SJSA1 (cell line): ENCODE data around the gene LSM12. TPM values are rescaled to one million over a fixed set of nuclear protein-coding genes. Genes with fewer than 3 reads are reported as not detected.
"Not testable (repeated sequence)": the region's sequence is repeated elsewhere in the genome, so short reads cannot be mapped to it uniquely, and the experiment has no call there.

Source experiments
- DNase-seq, 2 experiments: peaks; one replicate each; pipeline ENCODE4 v3.0.0-alpha.2; 2015 to 2020; ENCODE audit warnings: low spot score in 2 of 2, low read depth in 1 of 2
- H3K27ac ChIP-seq: fragments of 250-450 bp; sonication (Bioruptor Pico); 2 replicates; pipeline ENCODE4 v1.5.1; 2020; ENCODE audit warnings: mild to moderate bottlenecking, moderate library complexity
- H3K27me3 ChIP-seq: fragments of 250-450 bp; sonication (Bioruptor Pico); replicated peaks from 2 replicates; pipeline ENCODE4 v1.5.1; 2020; ENCODE audit warnings: mild to moderate bottlenecking, moderate library complexity
- H3K36me3 ChIP-seq: fragments of 250-450 bp; sonication (Bioruptor Pico); 2 replicates; pipeline ENCODE4 v1.5.1; 2020; ENCODE audit warnings: mild to moderate bottlenecking
- H3K4me1 ChIP-seq: fragments of 250-450 bp; sonication (Bioruptor Pico); replicated peaks from 2 replicates; pipeline ENCODE4 v1.6.1; 2021; ENCODE audit warnings: mild to moderate bottlenecking
- H3K4me3 ChIP-seq: fragments of 250-450 bp; sonication (Bioruptor Pico); 2 replicates; pipeline ENCODE4 v1.5.1; 2020; ENCODE audit warnings: mild to moderate bottlenecking
- H3K9me3 ChIP-seq: fragments of 250-450 bp; sonication (Bioruptor Pico); replicated peaks from 2 replicates; pipeline ENCODE4 v1.5.1; 2020; ENCODE audit warnings: mild to moderate bottlenecking
- total RNA-seq: library from RNA; depleted of rRNA; stranded (reverse); fragments of >200 nt; shearing (Covaris generic); gene quantifications from 2 replicates; pipeline ENCODE4 v1.2.3, GENCODE V29; 2014

Gene LSM12
- total RNA-seq, 1 experiment from 2014 or later = 69.7 TPM

DNA sequence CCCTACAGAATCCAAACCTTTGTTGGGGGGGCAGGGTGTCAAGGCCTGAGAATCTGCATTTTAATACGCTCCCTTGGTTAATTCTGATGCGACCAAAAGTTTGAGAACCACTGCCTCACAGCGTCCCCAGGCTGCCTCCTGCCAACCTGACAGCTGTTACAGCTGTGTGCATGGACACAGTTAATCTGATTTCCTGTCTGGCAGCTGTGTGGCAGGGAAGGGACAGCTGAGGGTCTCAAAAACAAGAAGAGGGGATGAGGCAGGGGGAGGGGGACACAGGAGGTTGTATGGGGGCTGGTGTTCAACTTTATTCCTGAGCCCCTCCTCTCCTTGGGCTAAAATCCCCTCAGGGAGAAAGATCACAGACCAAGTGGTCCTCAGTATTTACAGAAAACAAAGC, 39.5 kb upstream of the LSM12 start:
- H3K27ac ChIP-seq = no peak overlapping the region
- no peaks in the 10 kb centered on the region for H3K9me3 ChIP-seq
- H3K27me3 ChIP-seq = no peaks in the 10 kb centered on the region
- H3K4me1 ChIP-seq = peaks cover 67% of the 10 kb centered on the region
- no peak overlapping the region for H3K4me3 ChIP-seq
- peaks cover 56% of the 10 kb centered on the region for H3K36me3 ChIP-seq
- DNase-seq = no peak

DNA sequence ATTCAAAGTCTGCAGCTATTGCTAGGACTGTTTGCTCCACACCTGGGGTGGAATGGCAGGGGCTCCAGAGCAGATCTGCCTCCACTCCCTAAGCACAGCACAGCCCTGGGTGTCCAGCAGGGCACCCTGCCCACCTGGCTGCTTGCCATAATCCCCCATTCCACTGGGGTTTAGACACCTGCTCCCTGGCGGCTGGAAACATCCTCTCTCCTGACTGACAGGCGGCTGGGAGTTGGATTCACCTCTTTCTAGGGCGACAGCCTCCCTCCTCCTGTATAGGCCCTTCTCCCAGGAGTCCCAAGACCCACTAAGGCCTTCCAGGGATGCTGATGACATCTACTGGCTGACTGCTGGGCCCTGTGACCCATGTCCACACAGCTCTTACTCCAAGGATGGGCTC, 39.0 kb upstream of the LSM12 start:
- Histone ChIP-seq H3K4me1 (peaks cover 67% of the 10 kb centered on the region), H3K9me3 (no peaks in the 10 kb centered on the region), H3K4me3 (no peak overlapping the region), H3K36me3 (peaks cover 56% of the 10 kb centered on the region), H3K27ac (no peak overlapping the region), H3K27me3 (no peaks in the 10 kb centered on the region)
- DNase-seq = peak in 1 of 2 experiments; percentile 48

DNA sequence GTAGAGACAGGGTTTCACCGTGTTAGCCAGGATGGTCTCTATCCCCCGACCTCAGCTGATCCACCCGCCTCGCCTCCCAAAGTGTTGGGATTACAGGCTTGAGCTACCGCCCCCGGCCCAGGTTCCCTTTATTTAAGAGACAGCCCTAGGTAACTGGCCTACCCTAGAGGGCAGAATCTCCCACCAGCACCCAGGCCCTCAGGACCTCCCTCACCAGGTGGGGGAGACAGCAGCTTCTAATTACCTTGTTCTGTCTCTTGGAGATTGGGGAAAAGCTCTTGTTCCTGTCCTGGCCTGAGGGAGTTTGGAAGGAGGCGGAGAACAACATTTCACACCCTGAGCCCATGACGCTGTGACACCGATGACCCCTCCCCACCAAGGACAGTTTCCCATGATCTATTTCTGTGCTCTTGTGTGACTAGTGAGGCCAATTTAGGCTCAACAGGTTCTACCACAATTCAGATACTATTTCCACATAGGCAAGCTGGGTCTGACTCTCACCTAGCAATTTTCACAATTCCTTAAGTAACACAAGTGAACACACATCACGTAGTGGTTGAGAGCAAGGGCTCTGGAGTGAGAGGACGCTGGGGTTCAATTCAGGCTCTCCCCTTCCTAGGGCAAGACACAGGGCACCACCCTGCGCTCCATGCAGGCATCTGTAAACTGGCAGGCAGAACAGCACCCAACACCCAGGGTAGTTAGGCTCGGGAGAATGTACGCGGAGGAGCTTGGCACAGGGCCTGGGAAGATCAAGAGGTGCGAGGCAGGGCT, 36.6 kb upstream of the LSM12 start:
- peaks cover 68% of the 10 kb centered on the region for H3K4me1 ChIP-seq
- H3K9me3 ChIP-seq = no peaks in the 10 kb centered on the region
- H3K27me3 ChIP-seq = no peaks in the 10 kb centered on the region
- no peak overlapping the region for H3K27ac ChIP-seq
- DNase-seq = no peak
- H3K4me3 ChIP-seq = no peak overlapping the region
- peaks cover 56% of the 10 kb centered on the region for H3K36me3 ChIP-seq

DNA sequence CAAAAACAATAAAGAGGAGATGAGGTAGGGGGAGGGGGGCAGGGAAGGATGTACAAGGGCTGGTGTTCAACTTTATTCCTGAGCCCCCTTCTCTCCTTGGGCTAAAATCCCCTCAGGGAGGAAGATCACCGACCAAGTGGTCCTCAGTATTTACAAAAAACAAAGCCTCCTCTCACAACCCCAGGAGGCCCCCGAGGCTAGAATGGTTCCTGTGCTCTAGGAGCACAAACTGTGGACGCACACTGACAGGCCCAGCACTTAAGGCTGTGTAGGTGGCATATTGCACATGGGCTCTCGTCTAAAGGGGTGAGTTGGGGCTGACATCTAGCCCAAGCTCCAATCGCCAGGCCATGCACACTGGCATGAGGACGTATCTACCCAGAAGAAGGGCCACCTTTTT, 35.4 kb upstream of the LSM12 start:
- H3K4me1 ChIP-seq = peaks cover 68% of the 10 kb centered on the region
- peaks cover 52% of the 10 kb centered on the region for H3K36me3 ChIP-seq
- peak overlapping the region; percentile 92 for H3K27ac ChIP-seq

DNA sequence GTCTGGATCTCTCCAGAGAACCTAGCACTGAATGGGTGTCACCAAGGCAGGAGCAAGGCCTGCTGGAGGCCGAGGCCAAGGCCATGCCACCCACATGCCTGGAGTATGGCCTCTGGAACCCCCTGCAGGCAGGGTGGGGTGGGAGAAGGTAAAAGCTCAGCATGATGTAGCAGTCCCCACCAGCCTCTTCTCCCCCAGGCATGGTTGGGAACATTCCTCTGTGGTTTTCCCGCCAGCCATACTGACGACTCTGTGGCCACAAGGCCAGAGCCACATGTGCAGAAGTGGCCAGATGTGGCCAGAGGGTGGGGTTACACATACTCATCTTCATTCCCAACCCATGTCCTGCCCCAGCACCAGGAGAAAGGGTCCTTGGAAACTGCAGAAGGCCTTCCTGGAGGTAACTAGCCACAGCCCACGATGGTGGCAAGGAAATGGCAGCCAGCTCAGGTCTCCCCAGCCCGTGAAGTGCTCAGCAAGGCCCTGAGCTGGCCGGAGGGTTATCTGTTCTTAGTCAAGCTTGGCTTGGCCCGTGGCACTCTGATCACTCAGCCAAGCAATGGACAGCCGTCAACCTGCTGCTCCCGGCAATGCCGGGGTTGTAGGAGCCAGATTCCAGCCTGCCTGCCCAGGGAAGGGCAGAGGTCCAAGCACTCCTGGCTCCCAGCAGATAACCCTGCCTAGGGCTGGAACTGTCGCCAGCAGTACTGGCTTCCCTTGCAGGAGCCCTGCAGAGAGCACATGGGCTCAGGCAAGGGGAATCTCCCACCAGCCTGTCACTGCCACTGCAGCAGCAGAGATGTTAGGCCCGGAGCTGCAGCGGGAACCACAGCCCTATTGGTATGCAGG, 30.9 kb upstream of the LSM12 start:
- DNase-seq = peak; percentile 99
- H3K9me3 ChIP-seq = no peaks in the 10 kb centered on the region
- H3K4me3 ChIP-seq = no peak overlapping the region
- no peaks in the 10 kb centered on the region for H3K27me3 ChIP-seq
- H3K36me3 ChIP-seq = peaks cover 34% of the 10 kb centered on the region
- H3K27ac ChIP-seq = peak overlapping the region; percentile 94
- peaks cover 76% of the 10 kb centered on the region for H3K4me1 ChIP-seq

More for the DNA sequence above, 35.4 kb upstream of the LSM12 start:
- not testable (repeated sequence) for H3K9me3 ChIP-seq, DNase-seq, H3K27me3 ChIP-seq, H3K4me3 ChIP-seq

DNA sequence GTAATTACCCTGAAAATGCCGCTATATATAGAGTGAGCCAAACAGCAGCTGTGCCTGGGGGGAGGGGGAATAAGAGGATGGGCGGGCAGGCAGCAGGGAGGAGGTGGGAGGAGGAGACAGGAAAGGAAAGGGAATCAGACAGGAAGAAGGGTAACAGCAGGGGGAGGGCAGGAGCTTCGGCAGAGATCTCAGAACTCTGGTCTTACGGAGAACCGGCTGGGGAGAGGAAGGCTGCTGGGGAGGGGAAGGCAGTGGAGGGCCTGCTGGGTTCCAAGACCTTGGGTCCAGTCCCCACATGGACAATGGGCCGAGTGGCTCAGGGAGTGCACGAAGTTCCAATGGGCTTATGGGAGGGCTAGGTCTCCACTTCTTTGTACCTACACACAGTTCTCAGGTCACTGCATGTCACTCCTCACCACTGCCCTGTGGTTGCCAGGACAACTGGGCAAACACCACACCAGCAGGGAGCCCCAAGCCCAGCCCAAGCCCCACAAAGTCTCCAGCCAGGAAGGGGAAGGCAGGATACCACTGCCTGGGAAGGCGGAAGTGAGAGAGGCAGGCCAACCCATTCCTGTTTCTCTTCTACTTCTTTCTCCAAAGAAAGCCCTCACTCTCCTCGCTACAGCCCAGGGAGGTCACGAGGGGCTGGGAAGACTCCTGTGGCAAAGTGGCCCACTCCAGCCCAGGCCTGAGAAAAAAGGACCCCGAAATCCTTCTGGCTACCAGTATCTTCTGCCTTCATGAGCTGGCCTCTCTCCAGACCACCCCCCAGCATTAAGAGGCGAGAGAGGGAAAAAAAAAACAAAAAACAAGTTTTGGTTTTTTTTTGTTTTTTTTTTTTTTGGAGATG, 29.4 kb upstream of the LSM12 start:
- H3K36me3 ChIP-seq = peaks cover 38% of the 10 kb centered on the region
- H3K9me3 ChIP-seq = no peaks in the 10 kb centered on the region
- peak; percentile 95 to 97 for DNase-seq
- H3K27ac ChIP-seq = peak overlapping the region; percentile 94
- H3K27me3 ChIP-seq = no peaks in the 10 kb centered on the region
- H3K4me1 ChIP-seq = peaks cover 62% of the 10 kb centered on the region
- H3K4me3 ChIP-seq = 0 out of 2 replicates have a peak overlapping the region, but pooled peaks have one; percentile 2

DNA sequence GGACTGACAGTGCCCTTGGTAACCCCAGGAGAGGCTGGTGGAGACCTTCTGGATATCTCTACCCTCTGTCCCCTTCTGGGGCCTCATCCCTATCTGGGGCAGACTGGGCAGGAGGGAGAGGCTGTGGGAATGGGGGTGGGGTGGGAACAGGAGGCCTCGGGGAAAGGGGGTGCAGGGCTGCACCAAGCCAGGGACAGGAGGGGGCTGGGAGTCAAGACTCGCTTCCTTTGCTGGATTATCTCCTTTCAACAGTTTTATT, 28.8 kb upstream of the LSM12 start:
- Histone ChIP-seq H3K27me3 (no peaks in the 10 kb centered on the region), H3K27ac (peak overlapping the region; percentile 94), H3K4me3 (no peak overlapping the region), H3K9me3 (no peaks in the 10 kb centered on the region), H3K4me1 (peaks cover 56% of the 10 kb centered on the region), H3K36me3 (peaks cover 44% of the 10 kb centered on the region)
- DNase-seq = no peak

DNA sequence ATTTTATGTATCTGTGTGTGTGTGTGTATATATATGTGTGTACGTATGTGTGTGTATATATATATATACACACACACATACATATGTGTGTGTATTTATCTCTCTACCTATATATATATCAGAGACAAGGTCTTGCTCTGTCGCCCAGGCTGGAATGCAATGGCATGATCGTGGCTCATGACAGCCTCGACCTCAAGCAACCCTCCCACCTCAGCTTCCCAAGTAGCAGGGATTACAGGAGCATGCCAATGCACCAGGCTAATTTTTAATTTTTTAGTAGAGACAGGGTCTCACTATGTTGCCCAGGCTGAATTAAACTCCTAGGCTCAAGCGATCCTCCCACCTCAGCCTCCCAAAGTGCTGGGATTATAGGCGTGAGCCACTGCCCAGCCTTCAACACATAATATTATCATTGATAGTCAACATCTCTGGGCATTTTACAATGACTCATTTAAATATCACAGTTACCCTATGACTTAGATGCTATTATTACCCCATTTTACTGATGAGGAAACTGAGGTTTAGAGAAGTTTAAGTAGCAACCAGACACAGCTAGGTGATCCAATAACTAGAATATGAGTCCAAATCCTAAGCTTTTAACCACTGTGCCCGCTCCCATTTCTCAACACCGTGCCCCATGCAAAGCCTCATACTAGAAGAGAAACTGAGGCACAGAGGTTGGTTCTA, 28.4 kb upstream of the LSM12 start:
- H3K9me3 ChIP-seq = no peaks in the 10 kb centered on the region

DNA sequence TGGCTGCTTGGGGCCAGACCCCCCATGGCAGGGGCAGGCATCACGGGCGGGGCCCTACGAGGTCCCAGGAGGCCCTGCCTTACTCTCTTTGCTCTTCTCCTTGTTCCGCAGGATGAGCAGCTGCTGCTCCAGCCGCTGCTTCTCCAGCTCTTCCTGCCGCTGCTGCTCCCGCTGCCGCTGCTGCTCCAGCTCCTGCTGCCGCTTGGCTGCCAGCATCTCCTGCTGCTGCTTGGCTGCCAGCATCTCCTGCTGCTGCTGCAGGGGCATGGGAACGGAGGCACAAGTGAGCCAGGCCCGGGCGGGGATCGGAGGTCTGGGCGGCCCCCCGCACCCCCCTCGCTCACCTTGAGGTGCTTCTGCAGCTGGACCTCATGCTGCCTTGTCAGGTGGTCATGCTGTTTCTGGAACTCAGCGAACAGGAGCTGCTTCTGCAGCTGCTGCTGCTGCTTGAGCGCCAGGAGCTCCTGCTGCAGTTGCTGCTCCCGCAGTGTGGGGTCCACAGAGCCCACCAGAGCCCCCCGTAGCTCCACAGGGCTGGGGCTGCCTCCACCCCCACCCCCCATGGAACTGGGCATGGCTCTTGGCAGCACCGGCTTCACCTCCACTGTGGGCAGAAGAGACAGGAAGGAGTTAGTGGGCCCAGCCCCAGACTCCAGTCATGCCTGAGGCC, 26.9 kb upstream of the LSM12 start:
- no peaks in the 10 kb centered on the region for H3K9me3 ChIP-seq
- H3K4me3 ChIP-seq = no peak overlapping the region
- H3K36me3 ChIP-seq = peaks cover 49% of the 10 kb centered on the region
- no peaks in the 10 kb centered on the region for H3K27me3 ChIP-seq
- no peak for DNase-seq
- no peak overlapping the region for H3K27ac ChIP-seq
- H3K4me1 ChIP-seq = peaks cover 42% of the 10 kb centered on the region

More for the DNA sequence above, 28.4 kb upstream of the LSM12 start:
- peaks cover 51% of the 10 kb centered on the region for H3K4me1 ChIP-seq
- no peaks in the 10 kb centered on the region for H3K27me3 ChIP-seq
- no peak for DNase-seq
- peaks cover 45% of the 10 kb centered on the region for H3K36me3 ChIP-seq
- no peak overlapping the region for H3K4me3 ChIP-seq
- peak overlapping the region; percentile 94 for H3K27ac ChIP-seq

DNA sequence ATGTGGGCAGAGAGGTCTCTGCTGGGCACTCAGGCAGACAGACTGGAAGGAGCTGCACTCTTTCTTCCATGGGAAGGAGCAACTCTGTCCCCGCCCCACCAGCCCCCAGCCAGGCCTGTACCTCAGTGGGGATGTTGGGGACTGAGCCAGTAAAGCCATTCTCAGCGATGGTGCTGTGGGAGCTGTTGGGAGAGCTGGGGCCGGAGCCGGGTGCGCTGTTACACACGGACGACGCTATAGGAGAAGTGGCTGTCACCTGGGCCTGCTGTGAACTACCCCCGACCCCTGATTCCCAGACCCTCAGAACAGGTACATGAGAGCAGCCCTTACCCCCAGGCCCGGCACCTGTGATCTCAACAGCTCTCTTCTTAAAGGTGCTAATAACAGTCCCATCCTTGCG, 25.6 kb upstream of the LSM12 start:
- Histone ChIP-seq H3K9me3 (no peaks in the 10 kb centered on the region), H3K4me3 (no peak overlapping the region), H3K27ac (no peak overlapping the region), H3K27me3 (no peaks in the 10 kb centered on the region), H3K4me1 (peaks cover 42% of the 10 kb centered on the region), H3K36me3 (peaks cover 62% of the 10 kb centered on the region)
- no peak for DNase-seq

DNA sequence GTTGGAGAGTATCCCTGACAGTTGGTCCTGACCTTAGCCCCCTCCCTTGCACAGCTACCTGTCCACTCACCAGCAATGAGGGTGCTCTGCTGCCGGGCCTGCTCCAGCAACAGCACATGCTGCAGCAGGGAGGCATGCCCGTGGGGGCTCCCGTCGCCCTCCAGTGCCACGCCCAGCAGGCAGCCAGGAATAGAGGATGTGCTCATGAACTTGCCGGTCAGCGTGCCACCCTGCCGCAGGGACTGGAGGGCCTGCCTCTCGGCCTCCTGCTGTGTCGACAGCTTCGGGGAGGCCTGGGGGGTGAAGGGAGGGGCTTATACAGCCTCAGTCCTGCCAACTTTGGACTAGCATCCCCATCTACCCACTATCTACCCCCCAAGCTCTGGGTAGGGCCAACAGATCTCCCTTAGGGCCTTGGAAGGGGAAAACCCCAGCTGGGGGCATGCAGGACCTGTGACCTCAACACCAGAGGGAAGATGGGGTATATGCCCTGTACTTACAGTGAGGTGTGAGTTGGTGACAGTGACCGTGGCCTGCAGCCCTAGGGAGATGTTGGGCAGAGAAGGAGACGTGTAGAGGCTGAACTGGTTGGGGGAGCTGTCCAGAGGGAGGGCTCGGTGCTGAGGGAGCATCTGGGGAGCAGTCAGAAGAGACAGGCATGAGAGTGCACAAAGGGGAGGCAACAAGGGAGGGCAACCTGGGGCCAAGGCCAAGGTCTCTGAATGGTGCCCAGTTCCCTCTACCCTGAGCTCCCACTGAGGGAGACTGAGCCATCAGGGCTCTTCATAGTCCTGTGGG, 24.9 kb upstream of the LSM12 start:
- H3K9me3 ChIP-seq = no peaks in the 10 kb centered on the region
- H3K36me3 ChIP-seq = peaks cover 66% of the 10 kb centered on the region
- peaks cover 42% of the 10 kb centered on the region for H3K4me1 ChIP-seq
- no peak for DNase-seq
- H3K27me3 ChIP-seq = no peaks in the 10 kb centered on the region
- no peak overlapping the region for H3K27ac ChIP-seq
- no peak overlapping the region for H3K4me3 ChIP-seq

DNA sequence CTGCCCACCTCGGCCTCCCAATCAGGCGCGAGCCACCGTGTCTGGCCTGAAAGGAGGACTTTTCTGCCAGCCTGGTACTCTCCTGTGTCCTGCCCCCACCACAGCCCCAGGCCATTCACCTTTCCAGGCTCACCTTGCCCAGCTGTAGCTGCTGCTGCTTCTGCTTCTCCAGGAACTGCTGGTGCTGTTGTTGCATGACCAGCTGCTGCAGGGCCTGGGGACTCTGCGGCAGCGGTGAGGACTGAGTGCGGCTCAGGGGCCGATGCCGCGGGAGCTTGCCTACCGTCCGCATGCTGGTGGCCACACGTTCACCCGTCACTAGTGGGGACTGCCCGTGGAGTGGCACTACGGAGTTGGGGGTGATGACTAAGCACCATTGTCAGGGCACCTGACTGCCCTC, 21.8 kb upstream of the LSM12 start:
- H3K27ac ChIP-seq = no peak overlapping the region
- H3K4me1 ChIP-seq = peaks cover 33% of the 10 kb centered on the region
- DNase-seq = no peak

More for the DNA sequence above, 21.8 kb upstream of the LSM12 start:
- no peak overlapping the region for H3K4me3 ChIP-seq
- no peaks in the 10 kb centered on the region for H3K27me3 ChIP-seq
- H3K9me3 ChIP-seq = no peaks in the 10 kb centered on the region
- H3K36me3 ChIP-seq = peaks cover 92% of the 10 kb centered on the region
